NCI-H446 treated with DMSO at 0.1 percent for 48 hours (cell line): ENCODE results near the gene SCN10A.

ENCODE experiments used
- DNase-seq: peaks from one replicate; lab custom pipeline; 2025; lab: John Stamatoyannopoulos, UW

Gene SCN10A

GRCh38 chr3:38651153-38651789 is 164.7 kb downstream of the SCN10A start:
- no peak for DNase-seq

- no peak for DNase-seq
Measured at GRCh38 chr3:38650248-38650951, 165.6 kb downstream of the SCN10A start.

- no peak for DNase-seq
Measured at GRCh38 chr3:38649500-38650247, 166.3 kb downstream of the SCN10A start, which contains the start of gene SCN5A. SCN5A (minus strand) TSS chr3:38649687; CDS start chr3:38633307, 16,380 bp downstream.

GRCh38 chr3:38648659-38649499 is 167.1 kb downstream of the SCN10A start:
- DNase-seq, result no peak

- DNase-seq, result no peak
Measured at GRCh38 chr3:38648024-38648658, 167.9 kb downstream of the SCN10A start.

GRCh38 chr3:38647217-38647970 is 168.6 kb downstream of the SCN10A start:
- DNase-seq, result no peak
